Esophagus squamous epithelium (tissue), 5 donors: ENCODE data around the gene PKD2. TPM values are rescaled to one million over a fixed set of nuclear protein-coding genes. Genes with fewer than 3 reads are reported as not detected.

Source experiments
- DNase-seq: peaks from one replicate; lab custom pipeline; 2025; lab: John Stamatoyannopoulos, UW
- H3K27ac ChIP-seq, 4 donors: fragments of 200-600 bp; sonication (generic); one replicate each; pipeline ENCODE4 v1.5.1; 2016 to 2019; ENCODE audit warnings: mild to moderate bottlenecking in 1 of 4
- H3K27me3 ChIP-seq, 4 donors: fragments of 200-600 bp; sonication (generic); 1 replicate in 3 of 4; 2 replicates in 1 of 4; pipeline versions ENCODE4 v1.5.1 to v1.6.0; 2017 to 2021; ENCODE audit warnings: antibody characterized with exemption in 1 of 4
- H3K36me3 ChIP-seq, 3 donors: fragments of 200-600 bp; sonication (generic); one replicate each; pipeline ENCODE4 v1.5.1; 2016 to 2019
- H3K4me1 ChIP-seq, 3 donors: fragments of 200-600 bp; sonication (generic); one replicate each; pipeline ENCODE4 v1.5.1; 2017 to 2019
- H3K4me3 ChIP-seq, 4 donors: fragments of 200-600 bp; sonication (generic); 1 replicate in 3 of 4; 2 replicates in 1 of 4; pipeline ENCODE4 v1.5.1; 2016 to 2019; ENCODE audit warnings: mild to moderate bottlenecking in 2 of 4, moderate library complexity in 1 of 4
- H3K9me3 ChIP-seq, 3 donors: fragments of 200-600 bp; sonication (generic); one replicate each; pipeline ENCODE4 v1.5.1; 2016 to 2019
- POLR2A ChIP-seq, 4 donors: fragments of 450-650 bp; IDR thresholded peaks; one replicate each; pipeline ENCODE4 v1.6.1; 2017; ENCODE audit warnings: antibody characterized with exemption in 4 of 4, mild to moderate bottlenecking in 4 of 4, moderate library complexity in 3 of 4
- WGBS, 2 donors: methylation state at CpG; one replicate each; pipeline ENCODE4 v1.1.5; 2018; 5-methylcytosine and 5-hydroxymethylcytosine counted together
- intact Hi-C: fragments of 100-400 bp; cut with DNase I; formaldehyde crosslinking; loops from one replicate; pipeline ENCODE4 v1.15.0; 2022
- total RNA-seq, 4 donors: library from RNA; depleted of rRNA; stranded (reverse); fragments of >200 nt; gene quantifications; one replicate each; pipeline ENCODE4 v1.1.0, GENCODE V29; 2016
- TF ChIP-seq, protein P1 (sequence below), 6 experiments: fragments of 450-650 bp in 4 of 6; fragments of 200-600 bp in 2 of 6; sonication (generic) in 2 of 6; IDR thresholded peaks; one replicate each; pipeline ENCODE4 v1.5.1; 2016 to 2019; ENCODE audit warnings: antibody characterized with exemption in 6 of 6, mild to moderate bottlenecking in 4 of 6, moderate library complexity in 4 of 6
- donor health status: DM: yes; HTN: yes; CAD: no.

PKD2 gene
- total RNA-seq, 4 donors from 2014 or later, result 9.4 to 34.7 (median 13.9) TPM

DNA sequence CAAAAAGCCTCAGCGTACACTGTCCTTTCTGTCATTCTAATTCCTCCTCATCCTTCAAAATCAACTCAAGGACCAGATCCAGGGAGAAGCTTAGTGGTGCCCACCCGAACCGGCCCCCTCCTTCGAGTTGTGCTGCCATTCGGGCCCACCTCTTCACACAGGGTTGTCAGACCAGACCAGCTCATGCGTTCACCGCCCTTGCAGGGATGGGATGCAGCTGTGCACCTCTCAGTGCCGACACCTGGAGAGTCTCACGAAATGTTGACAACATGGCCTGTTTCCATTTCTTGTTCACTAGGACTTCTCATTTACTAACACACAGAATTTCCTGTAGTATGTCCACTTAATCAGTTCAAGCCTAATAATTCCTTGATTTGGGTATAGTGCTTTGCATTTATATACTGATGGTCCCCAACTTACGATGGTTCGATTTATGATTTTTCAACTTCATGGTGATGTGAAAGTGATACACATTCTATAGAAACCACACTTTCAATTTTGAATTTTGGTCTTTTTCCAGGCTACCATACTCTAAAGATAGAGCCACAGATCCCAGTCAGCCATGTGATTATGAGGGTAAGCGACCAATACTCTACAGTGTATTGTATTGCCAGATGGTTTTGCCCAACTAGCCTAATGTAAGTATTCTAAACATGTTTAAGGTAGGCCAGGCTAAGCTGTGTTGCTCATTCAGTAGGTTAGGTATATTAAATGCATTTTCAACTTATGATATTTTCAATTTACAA lies 23.3 kb downstream of the PKD2 start:
- TF ChIP-seq POLR2A (IDR thresholded peaks at IDR 0.05), result no peak
- TF ChIP-seq, protein P1, sequence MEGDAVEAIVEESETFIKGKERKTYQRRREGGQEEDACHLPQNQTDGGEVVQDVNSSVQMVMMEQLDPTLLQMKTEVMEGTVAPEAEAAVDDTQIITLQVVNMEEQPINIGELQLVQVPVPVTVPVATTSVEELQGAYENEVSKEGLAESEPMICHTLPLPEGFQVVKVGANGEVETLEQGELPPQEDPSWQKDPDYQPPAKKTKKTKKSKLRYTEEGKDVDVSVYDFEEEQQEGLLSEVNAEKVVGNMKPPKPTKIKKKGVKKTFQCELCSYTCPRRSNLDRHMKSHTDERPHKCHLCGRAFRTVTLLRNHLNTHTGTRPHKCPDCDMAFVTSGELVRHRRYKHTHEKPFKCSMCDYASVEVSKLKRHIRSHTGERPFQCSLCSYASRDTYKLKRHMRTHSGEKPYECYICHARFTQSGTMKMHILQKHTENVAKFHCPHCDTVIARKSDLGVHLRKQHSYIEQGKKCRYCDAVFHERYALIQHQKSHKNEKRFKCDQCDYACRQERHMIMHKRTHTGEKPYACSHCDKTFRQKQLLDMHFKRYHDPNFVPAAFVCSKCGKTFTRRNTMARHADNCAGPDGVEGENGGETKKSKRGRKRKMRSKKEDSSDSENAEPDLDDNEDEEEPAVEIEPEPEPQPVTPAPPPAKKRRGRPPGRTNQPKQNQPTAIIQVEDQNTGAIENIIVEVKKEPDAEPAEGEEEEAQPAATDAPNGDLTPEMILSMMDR (IDR thresholded peaks at IDR 0.05), result no peak
- peaks cover 0 to 9% (median 7%) of the 10 kb centered on the region in 3 donors for H3K9me3 ChIP-seq
- intact Hi-C loops, result no loop called here
- H3K27ac ChIP-seq, result no peak overlapping the region
- DNase-seq, result no peak
- peaks cover 0 to 38% (median 0%) of the 10 kb centered on the region in 3 donors for H3K36me3 ChIP-seq
- no peak overlapping the region for H3K4me3 ChIP-seq
- 89% methylated on average over 12 of the region's 12 CpGs for WGBS, 2 donors
- peaks cover 0 to 17% (median 0%) of the 10 kb centered on the region in 3 donors for H3K4me1 ChIP-seq
- H3K27me3 ChIP-seq, result no peaks in the 10 kb centered on the region

DNA sequence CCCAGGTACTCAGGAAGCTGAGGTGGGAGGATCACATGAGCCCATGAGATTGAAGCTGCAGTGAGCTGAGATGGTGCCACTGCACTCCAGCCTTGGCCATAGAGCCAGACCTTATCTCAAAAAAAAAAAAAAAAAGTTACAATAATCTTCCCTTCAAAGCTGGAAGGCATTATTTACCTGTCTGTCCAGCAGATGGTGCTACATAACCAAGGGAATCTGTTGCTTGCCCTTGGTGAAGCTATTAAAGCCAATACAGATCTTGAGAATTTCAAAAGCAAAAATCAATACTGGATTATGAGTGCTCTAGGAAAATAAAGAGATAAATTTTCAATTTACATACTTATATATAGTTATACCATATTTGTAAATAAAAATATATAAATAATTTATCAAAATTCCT lies 25.9 kb downstream of the PKD2 start:
- Histone ChIP-seq H3K4me3 (no peak overlapping the region), H3K27me3 (no peaks in the 10 kb centered on the region), H3K4me1 (peaks cover 0 to 10% (median 0%) of the 10 kb centered on the region in 3 donors), H3K36me3 (peaks cover 0 to 51% (median under 1%) of the 10 kb centered on the region in 3 donors), H3K27ac (no peak overlapping the region), H3K9me3 (no peaks in the 10 kb centered on the region)
- no peak for DNase-seq
- TF ChIP-seq, protein P1 (IDR thresholded peaks at IDR 0.05), result peak; percentile 55 to 72 (median 64)
- TF ChIP-seq POLR2A (IDR thresholded peaks at IDR 0.05), result no peak
- intact Hi-C loops, result no loop called here

DNA sequence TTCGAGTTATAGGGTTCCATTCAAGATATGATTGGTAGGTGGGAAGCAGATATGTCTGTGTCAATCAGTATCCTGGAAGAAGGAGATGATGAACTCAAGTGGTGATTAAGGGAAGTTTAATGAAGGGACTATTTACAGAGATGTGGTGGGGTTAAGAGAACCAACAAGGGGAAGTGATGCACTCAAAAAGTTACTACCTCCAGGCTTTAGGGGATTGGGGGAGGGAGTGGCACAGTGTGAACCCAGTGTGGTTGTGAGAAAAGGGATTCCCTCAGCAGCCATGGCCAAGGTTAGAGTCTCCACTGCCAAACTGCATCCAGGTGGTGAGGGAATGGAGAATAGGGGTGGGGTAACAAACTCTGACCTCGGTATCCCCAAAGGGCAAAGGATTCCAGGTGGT lies 27.9 kb downstream of the PKD2 start:
- H3K4me3 ChIP-seq, result no peak overlapping the region
- H3K4me1 ChIP-seq, result no peaks in the 10 kb centered on the region
- DNase-seq, result no peak
- H3K27ac ChIP-seq, result no peak overlapping the region
- no peak for TF ChIP-seq POLR2A (IDR thresholded peaks at IDR 0.05)
- TF ChIP-seq, protein P1 (IDR thresholded peaks at IDR 0.05), result no peak
- peaks cover 0 to 71% (median 11%) of the 10 kb centered on the region in 3 donors for H3K36me3 ChIP-seq
- H3K9me3 ChIP-seq, result no peaks in the 10 kb centered on the region
- no peaks in the 10 kb centered on the region for H3K27me3 ChIP-seq
- intact Hi-C loops, result loop anchor here (5.0 kb wide), 1 partner anchor 177 kb away; no protein-coding TSS in a partner anchor
- WGBS, 2 donors, result 85 to 97% methylated on average over 2 of the region's 2 CpGs

DNA sequence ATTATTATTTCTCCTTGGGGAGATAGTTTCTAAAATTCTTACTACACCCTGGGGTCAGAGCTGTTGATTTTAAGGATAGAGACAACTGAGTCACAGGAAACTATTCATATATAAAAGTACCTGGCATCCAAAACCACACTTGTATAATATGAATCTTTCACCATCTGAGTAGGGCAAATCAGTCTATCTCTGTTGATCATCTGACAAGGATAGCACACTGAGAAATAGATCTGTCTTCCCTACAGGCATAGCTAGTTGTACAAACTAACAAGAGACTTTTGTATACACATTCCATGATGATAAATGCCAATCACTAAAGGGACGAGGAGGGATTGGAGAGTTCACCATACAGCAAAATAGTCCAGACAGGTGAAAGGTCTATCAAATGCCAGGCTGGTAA lies 30.0 kb downstream of the PKD2 start:
- 77 to 80% methylated on average over 1 of the region's 1 CpG for WGBS, 2 donors
- TF ChIP-seq, protein P1 (IDR thresholded peaks at IDR 0.05), result no peak
- Histone ChIP-seq H3K4me3 (no peak overlapping the region), H3K36me3 (peaks cover 0 to 79% (median 15%) of the 10 kb centered on the region in 3 donors), H3K27ac (no peak overlapping the region), H3K4me1 (no peaks in the 10 kb centered on the region), H3K27me3 (no peaks in the 10 kb centered on the region), H3K9me3 (no peaks in the 10 kb centered on the region)
- intact Hi-C loops, result loop anchor here (5.0 kb wide), 1 partner anchor 175 kb away; no protein-coding TSS in a partner anchor
- no peak for DNase-seq

DNA sequence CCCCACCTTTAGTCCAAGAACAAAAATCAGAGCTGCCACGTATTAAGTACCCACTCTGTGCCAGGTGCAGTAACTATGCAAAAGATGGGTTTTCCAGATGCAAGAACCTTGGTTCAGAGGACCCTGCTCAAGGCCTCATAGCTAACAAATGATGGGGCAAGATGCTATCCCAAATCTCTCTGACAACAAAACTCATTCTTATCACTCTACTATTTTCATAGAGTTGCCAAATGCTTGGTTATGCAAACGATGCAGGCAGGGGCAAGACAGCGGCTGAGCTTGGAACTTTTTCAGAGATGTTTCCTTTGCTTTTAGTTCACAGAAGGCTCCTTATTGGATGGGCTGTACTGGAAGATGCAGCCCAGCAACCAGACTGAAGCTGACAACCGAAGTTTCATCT lies 30.5 kb downstream of the PKD2 start:
- no peaks in the 10 kb centered on the region for H3K9me3 ChIP-seq
- DNase-seq, result no peak
- no peak for TF ChIP-seq POLR2A (IDR thresholded peaks at IDR 0.05)
- TF ChIP-seq, protein P1 (IDR thresholded peaks at IDR 0.05), result no peak
- intact Hi-C loops, result loop anchor here (5.0 kb wide), 1 partner anchor 174 kb away; no protein-coding TSS in a partner anchor
- H3K4me1 ChIP-seq, result no peaks in the 10 kb centered on the region
- no peak overlapping the region for H3K4me3 ChIP-seq
- no peak overlapping the region for H3K27ac ChIP-seq
- no peaks in the 10 kb centered on the region for H3K27me3 ChIP-seq
- H3K36me3 ChIP-seq, result peaks cover 0 to 84% (median 15%) of the 10 kb centered on the region in 3 donors
- WGBS, 2 donors, result 79 to 80% methylated on average over 4 of the region's 4 CpGs
